ENCODE results near the gene RGL1.

DNA sequence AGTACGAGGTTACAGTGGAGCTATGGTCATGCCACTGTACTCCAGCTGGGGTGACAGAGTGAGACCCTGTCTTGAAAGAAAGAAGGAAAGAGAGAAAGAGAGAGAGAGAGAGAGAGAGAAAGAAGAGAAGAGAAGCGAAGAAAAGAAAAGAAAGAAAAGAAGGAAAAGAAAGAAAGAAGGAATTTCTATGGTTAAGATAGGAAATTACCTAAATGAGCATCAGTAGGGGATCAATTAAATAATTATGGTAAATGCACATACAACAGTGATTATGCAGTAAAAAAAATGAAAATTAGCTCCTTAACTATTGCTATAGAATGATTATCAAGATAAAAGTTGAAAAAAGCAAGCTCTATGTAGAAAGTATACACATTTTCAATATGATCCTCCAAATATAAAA is 172.8 kb downstream of the RGL1 start:
- TF ChIP-seq, protein P1, sequence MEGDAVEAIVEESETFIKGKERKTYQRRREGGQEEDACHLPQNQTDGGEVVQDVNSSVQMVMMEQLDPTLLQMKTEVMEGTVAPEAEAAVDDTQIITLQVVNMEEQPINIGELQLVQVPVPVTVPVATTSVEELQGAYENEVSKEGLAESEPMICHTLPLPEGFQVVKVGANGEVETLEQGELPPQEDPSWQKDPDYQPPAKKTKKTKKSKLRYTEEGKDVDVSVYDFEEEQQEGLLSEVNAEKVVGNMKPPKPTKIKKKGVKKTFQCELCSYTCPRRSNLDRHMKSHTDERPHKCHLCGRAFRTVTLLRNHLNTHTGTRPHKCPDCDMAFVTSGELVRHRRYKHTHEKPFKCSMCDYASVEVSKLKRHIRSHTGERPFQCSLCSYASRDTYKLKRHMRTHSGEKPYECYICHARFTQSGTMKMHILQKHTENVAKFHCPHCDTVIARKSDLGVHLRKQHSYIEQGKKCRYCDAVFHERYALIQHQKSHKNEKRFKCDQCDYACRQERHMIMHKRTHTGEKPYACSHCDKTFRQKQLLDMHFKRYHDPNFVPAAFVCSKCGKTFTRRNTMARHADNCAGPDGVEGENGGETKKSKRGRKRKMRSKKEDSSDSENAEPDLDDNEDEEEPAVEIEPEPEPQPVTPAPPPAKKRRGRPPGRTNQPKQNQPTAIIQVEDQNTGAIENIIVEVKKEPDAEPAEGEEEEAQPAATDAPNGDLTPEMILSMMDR (IDR thresholded peaks at IDR 0.05): no peak
- no peak for TF ChIP-seq POLR2A (IDR thresholded peaks at IDR 0.05)
